ENCODE results near the gene DIP2C.

DNA sequence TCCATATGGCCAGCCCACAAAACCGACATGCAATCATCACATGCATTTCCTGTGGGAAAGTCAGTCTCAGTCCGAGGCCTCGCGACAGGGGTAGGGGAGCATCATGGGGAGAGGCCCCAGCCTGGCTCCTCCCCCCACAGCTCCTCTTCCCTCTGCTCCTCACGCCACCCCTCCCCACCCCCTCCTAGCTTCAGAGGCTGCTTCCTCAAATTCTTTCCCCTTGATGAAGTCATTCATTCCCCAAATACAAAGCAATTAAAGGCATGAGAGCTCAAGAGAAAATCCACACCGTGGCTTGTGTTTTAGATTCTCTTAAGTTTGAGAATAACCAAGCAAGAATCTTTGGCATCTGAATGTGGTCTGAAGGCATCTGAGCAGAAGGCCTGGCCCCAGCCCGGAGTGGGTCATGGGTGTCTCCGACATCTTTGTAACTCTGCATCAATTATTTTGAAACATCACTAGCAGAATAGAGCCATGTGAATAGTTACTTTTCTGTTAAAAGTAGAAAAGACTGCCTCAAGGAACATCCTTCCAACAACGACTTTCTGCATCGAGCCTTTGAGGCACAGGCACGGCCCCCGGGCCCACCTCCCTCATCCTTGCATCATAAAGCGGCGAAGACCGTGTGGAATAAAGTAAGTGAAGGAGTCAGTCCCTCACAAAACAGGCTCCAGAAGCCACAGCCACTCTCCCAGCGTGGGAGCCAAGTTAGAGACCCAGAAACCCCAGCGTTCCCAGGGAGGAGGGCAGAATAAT lies 90.9 kb downstream of the DIP2C start:
- TF ChIP-seq, protein P1, sequence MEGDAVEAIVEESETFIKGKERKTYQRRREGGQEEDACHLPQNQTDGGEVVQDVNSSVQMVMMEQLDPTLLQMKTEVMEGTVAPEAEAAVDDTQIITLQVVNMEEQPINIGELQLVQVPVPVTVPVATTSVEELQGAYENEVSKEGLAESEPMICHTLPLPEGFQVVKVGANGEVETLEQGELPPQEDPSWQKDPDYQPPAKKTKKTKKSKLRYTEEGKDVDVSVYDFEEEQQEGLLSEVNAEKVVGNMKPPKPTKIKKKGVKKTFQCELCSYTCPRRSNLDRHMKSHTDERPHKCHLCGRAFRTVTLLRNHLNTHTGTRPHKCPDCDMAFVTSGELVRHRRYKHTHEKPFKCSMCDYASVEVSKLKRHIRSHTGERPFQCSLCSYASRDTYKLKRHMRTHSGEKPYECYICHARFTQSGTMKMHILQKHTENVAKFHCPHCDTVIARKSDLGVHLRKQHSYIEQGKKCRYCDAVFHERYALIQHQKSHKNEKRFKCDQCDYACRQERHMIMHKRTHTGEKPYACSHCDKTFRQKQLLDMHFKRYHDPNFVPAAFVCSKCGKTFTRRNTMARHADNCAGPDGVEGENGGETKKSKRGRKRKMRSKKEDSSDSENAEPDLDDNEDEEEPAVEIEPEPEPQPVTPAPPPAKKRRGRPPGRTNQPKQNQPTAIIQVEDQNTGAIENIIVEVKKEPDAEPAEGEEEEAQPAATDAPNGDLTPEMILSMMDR (IDR thresholded peaks at IDR 0.05): no peak
- no peak for TF ChIP-seq EZH2phosphoT487 (IDR thresholded peaks at IDR 0.05)

Measured in neural progenitor cell (in vitro differentiated cells).